Gastroesophageal sphincter (tissue), 3 donors: ENCODE data around the gene SMIM10.
"Not testable (repeated sequence)": the region's sequence is repeated elsewhere in the genome, so short reads cannot be mapped to it uniquely, and the experiment has no call there.

Experiments used
- CTCF ChIP-seq, 4 experiments: fragments of 200-600 bp in 2 of 4; fragments of 450-650 bp in 2 of 4; sonication (generic) in 1 of 4; IDR thresholded peaks; one replicate each; pipeline ENCODE4 v1.5.1; 2017 to 2019; ENCODE audit warnings: antibody characterized with exemption in 4 of 4, mild to moderate bottlenecking in 2 of 4, moderate library complexity in 2 of 4
- EP300 ChIP-seq: sonication (generic); formaldehyde crosslinking; IDR thresholded peaks from one replicate; pipeline ENCODE4 v1.6.1; 2017; ENCODE audit warnings: antibody characterized with exemption, mild to moderate bottlenecking

GRCh38 chrX:135030207-135030963 is 39.6 kb downstream of the SMIM10 start:
- not testable (repeated sequence) for TF ChIP-seq CTCF (IDR thresholded peaks at IDR 0.05); EP300
